Suppressor macrophage treated with lipopolysaccharide for 4 hours (primary cell): ENCODE data around the gene TLE2.

Source experiments
- DNase-seq: peaks from one replicate; pipeline ENCODE4 v3.0.0-alpha.2; 2020

Gene TLE2

DNA sequence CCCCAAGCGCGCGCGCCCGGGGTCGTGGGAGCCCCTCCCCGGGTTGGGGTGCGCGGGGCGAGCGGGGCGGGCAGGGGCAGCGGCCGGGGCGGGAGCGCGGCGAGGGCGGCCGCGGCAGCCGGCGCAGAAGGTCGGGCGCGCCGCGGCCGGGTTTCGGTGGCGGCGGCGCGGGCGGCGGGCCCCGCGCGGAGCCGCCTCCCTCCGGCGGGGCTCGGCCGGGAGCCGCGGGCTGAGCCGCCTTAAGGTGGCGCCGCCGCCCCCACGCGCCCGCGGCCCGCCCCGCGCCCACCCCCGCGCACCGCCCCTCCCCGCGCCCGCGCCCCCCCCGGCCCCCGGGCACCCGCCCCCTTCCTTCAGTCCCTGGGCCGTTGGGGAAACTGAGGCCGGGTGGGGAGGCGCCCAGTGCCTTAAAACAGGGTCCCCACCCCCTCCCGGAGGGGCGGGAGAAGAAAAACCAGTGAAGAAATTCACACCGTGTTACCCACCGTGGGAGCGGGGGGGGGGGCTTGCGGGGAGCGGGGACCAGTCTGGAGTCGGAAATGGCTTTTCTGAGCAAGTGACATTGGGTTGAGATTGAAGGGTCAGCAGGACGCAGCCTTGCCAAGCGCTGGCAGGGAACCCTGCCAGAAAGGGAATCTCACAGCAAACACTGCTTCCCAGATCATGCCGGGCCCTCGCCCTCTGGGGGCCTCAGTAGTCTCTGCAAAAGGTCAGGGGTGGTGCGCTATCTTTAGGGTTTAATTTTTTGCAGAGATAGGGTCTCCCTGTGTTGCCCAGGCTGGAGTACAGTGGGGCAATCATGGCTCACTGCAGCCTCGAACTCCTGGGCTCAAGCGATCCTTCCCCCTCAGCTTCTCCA is at the start of gene TLE2:
Gene TLE2, minus strand, starts transcription at position 216 of the 859 bp plus-strand sequence. CDS start 376 bp downstream, outside the sequence.
- DNase-seq = no peak

DNA sequence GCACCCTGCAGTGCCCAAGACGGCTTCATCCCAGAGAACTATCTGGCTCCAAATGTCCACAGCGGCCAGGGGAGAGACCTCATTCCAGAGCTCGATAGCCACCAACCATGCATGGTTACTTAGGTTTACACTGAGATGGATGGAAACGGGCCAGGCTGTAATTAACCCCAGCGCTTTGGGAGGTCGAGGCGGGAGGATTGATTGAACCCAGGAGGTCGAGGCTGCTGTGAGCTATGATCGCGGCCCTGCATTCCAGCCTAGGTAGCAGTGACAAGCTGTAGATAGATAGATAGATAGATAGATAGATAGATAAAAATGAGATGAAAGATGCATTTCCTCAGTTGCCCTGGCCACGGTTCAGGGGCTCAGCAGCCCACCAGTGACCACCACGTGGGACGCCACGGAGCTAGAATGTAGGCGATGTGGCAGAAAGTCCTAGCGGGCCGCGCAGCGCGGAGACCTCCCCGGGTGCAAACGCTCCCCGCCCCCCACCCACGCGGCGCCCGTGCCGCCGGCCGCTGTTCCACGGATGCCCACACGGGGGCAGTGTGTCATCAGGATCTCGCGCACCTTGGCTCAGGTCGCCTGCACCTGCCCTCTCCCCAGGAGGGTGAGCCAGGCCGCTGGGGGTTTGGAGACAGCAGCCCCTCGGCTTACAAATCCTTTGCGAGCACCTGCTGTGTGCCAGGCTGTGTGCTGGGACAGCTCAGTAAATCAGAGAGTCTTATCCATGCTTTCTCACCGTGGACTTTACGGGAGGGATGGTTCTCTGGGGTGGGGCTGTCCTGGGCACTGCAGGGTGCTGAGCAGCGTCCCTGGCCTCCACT is 46.7 kb upstream of the TLE2 start:
- DNase-seq = peak; percentile 61

GRCh38 chr19:3073931-3074595 is 45.0 kb upstream of the TLE2 start:
- DNase-seq = no peak

GRCh38 chr19:3073159-3073563 is 44.1 kb upstream of the TLE2 start:
- DNase-seq = peak; percentile 32

DNA sequence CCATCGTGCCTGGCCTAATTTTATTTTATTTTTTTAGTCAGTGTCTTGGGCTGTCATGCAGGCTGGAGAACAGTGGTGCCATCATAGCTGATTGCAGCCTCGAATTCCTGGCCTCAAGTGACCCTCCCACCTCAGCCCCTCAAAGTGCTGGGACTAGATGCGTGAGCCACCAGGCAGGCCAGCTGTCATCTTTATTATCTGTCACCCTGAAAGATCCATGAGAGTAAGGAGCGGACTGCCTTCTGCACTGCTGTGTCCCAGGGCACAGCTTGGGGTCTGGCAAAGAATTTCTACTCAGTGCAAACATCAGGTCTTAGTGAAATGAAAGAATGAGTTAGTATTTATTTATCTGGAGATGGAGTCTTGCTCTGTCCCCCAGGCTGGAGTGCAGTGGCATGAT is 42.7 kb upstream of the TLE2 start:
- no peak for DNase-seq

- DNase-seq = no peak
Observed at GRCh38 chr19:3068071-3068470, 39.0 kb upstream of the TLE2 start.

- DNase-seq = no peak
Observed at GRCh38 chr19:3067563-3067962, 38.5 kb upstream of the TLE2 start.

DNA sequence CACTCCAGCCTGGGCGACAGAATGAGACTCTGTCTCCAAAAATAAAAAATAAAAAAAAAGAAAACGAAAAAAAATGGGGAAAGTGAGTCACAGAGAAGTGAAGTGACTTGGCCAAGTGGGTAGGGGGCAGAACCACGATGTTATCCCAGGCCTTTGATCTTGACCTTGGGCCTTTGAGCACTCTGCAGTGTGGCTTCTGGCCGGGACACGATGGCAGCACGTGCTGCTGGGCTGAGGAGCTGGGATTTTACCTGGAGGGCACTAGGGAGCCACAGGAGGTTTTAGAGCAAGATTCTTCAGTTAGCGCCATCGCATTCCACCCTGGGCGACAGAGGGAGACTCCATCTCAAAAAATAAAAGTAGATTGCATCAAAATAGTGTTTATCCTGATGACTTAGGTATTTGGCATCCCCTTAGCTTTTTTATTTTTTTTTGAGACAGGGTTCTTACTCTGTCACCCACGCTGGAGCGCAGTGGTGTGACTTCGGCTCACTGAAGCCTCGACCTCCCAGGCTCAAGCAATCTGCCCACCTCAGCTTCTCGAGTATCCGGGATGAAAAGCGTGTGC is 37.5 kb upstream of the TLE2 start:
- DNase-seq = no peak

DNA sequence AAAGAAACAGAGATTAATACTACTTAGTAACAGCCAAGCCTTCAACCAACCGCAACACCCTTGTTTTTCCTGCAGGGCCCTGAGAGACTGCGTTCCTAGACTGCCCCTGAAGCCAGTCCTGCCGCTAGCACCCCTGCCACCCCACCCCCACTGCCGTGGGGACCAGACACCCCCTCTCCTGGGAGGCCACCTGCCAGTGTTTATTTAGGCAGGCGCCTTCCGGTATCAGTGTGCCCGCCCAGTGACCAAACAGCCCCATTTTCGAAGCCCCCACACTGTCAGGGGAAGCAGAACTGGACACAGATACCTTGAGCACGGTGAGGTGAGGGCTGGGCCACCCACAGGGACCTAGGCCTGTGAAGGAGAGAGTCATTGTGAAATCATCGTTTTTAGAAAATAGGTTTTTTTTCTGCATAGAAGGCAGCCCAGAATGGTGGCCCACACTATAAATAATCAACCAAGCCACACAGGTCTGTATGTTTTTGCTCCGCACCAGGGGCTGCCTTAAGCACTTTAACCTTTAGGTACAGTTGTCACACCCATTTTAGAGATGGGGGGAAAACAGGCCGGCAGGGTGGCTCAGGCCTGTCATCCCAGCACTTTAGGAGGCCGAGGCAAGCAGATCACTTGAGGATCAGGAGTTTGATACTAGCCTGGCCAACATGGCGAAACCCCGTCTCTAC is 36.7 kb upstream of the TLE2 start:
- no peak for DNase-seq

DNA sequence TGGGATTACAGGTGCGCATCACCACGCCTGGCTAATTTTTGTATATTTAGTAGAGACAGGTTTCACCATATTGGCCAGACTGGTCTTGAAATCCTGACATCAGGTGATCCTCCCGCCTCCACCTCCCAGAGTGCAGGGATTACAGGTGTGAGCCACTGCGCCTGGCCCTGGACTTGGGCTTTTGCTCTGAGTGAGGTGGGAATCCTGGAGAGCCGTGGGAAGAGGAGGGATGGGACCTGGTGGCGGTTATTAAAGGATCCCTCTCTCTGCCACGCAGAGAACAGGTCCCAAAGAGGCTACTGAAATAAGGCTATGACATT is 34.9 kb upstream of the TLE2 start:
- no peak for DNase-seq

DNA sequence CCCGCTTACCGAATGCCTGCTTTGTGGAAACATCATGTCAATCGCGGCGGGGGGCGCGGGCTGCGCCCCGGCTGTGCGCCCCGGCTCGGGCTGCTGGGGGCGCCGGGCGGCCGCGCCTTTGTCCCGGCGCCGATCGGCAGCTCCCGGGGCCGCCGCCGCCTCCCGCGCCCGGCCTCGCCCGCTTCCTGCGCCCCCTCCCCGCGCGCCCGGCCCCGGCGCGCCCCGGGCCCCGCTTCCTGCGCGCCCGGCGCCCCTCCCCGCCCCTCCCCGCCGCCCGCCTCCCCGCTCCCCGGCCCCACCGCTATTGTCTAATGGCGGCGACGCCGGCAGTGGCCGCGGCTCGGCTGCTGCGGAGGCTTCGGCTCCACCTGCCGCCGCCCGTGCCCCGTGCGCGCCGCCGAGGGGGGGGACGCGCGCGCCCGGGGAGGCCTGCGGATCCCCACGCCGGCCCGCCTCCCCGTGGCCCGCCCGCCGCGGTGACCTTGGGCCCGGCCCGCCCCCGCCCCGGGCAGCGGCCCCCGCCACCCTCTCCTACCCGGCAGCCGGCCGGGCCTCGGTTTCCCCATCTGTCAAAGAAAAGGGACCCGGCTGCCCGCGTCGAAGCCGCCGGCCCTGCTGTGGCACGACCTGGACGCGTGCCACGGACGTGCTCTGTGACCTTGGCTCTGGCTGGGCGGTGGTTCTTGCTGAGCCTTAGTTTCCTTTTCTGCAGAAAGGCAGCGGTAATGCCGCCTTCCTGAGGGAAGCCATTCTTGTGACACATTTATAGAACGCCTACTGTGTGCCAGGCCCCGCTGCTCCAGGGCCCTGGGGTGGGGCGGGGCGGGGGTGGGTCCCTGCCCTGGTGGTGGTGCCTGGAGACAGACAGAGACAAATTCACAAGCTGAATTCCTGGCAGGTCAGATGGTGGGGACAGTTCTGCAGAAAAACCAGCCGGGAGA is 33.4 kb upstream of the TLE2 start, which contains the start of gene TLE5:
Gene TLE5, minus strand, starts transcription at position 331 of the 941 bp plus-strand sequence. Its CDS starts 295 bp downstream, at position 36.
- DNase-seq = peak; percentile 58

- peak; percentile 15 for DNase-seq
Observed at GRCh38 chr19:3061182-3062161, 32.4 kb upstream of the TLE2 start.

DNA sequence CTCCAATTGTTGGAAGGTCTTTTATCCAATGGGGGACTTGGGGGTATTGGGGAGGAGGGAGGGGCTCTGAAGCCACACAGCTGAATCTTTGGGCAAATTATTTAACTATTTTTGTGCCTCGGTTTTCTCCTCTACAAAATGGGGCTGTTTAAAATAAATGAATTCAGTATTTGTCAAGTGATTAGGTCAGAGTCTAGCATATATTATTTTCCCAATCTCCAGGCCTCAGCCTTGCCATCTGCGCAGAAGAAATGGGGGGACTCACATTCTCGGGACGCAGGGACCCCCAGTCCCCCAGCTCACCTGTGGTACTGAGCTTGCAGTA is 31.7 kb upstream of the TLE2 start:
- no peak for DNase-seq

- no peak for DNase-seq
Observed at GRCh38 chr19:3059653-3060052, 30.6 kb upstream of the TLE2 start.

- no peak for DNase-seq
Observed at GRCh38 chr19:3058821-3059314, 29.8 kb upstream of the TLE2 start.

GRCh38 chr19:3058009-3058820 is 29.1 kb upstream of the TLE2 start:
- no peak for DNase-seq

GRCh38 chr19:3057275-3057714 is 28.2 kb upstream of the TLE2 start:
- no peak for DNase-seq

GRCh38 chr19:3056417-3057088 is 27.5 kb upstream of the TLE2 start:
- DNase-seq = no peak
